ENCODE data around the gene ISYNA1.

The ISYNA1 gene

GRCh38 chr19:18460900-18461299 lies 23.0 kb upstream of the ISYNA1 start:
- TF ChIP-seq CTCF (IDR thresholded peaks at IDR 0.05; ENCODE audit: low read depth, low read length) = no peak
- in situ Hi-C loops (cut with HindIII; ENCODE audit: low sequenced_read_pairs) = no loop called here
- no peak overlapping the region for H3K4me3 ChIP-seq (ENCODE audit: low read depth, low read length)
- no peak for DNase-seq (ENCODE audit: low read depth, low spot score)

DNA sequence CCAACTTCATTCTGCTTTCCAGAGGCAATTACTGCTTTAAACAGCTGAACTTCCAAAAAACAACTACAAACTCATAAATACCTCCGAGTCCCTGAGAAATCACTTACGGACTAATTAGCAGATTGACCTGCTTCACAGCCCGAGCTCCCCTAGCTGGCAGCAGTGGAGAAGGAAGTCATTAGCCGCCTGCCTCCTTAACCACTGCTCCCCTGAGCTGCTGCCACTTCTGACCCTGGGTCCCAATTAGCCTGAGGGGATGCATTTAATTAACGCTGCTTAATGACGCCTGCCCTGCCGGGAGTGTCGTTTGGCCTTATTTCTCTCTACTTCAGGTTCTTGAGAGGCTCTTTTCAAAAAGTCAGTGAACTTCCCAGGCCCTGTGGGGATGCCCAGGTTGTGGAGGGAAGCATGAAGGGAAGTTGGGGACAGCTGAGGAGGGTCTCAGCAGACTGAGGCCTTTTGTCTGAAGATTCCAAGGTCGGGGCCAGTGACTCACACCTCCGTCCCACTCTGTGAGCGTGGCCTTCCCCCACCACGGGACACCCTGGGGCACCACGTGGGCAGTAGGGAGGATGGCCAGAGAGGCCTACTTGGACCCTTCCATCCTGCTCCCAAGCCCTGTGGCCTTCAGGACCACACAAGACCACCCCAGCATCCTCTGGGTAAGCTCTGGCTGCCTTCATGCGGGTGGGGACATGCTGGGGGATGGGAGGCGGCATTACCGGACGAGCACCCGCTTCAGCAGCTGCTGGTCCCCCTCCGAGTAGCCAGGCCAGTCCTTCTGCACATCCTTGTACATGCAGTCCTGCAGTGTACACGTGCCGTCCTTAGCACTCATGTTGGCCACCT lies 19.8 kb upstream of the ISYNA1 start:
- no peak overlapping the region for H3K4me3 ChIP-seq (ENCODE audit: low read depth, low read length)

DNA sequence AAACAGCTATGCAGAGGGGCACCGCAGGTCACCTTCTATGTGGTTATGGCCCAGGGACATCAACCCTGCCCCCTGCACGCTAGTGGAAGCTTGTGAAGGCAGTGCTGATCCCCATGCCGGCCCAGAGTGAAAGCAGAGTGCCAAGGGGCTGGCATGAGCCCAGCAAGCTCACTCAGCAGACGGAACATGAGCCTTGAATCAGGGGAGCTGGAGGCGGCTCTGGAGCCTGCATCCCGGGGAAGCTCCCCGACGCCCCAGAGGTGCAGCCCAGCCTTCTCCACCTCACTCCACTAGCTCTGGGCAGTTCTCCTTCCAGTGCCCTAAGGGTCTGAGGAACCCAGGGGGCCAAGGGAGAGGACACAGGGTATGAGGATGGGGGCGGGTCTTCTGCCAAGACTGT lies 19.0 kb upstream of the ISYNA1 start:
- in situ Hi-C loops (cut with HindIII; ENCODE audit: low sequenced_read_pairs) = no loop called here
- H3K4me3 ChIP-seq (ENCODE audit: low read depth, low read length) = no peak overlapping the region
- DNase-seq (ENCODE audit: low read depth, low spot score) = no peak
- no peak for TF ChIP-seq CTCF (IDR thresholded peaks at IDR 0.05; ENCODE audit: low read depth, low read length)

More for the DNA sequence above, 19.8 kb upstream of the ISYNA1 start:
- no peak for DNase-seq (ENCODE audit: low read depth, low spot score)
- TF ChIP-seq CTCF (IDR thresholded peaks at IDR 0.05; ENCODE audit: low read depth, low read length) = no peak
- in situ Hi-C loops (cut with HindIII; ENCODE audit: low sequenced_read_pairs) = no loop called here

DNA sequence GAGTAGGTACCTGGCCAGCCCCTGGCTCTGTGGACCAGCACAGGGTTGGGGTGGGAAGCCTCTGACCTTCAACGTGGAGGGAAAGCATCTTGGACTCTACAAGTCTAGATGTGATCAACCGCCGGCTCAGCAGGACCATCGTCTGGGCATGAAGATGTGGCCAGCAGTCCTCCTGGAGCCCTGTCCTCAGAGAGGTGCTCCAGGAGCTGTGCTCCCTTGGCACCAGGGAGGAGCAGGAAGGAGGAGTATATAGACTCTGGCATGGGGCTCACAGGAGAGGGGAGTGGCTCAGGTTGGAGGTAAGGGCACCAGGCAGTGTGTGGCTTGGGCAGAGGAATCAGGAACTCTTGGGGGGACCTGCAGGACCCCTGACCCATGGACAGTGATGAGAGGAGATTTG lies 18.3 kb upstream of the ISYNA1 start:
- DNase-seq (ENCODE audit: low read depth, low spot score) = no peak
- TF ChIP-seq CTCF (IDR thresholded peaks at IDR 0.05; ENCODE audit: low read depth, low read length) = no peak
- in situ Hi-C loops (cut with HindIII; ENCODE audit: low sequenced_read_pairs) = no loop called here
- H3K4me3 ChIP-seq (ENCODE audit: low read depth, low read length) = no peak overlapping the region

GRCh38 chr19:18453269-18454024 lies 15.5 kb upstream of the ISYNA1 start:
- in situ Hi-C loops (cut with HindIII; ENCODE audit: low sequenced_read_pairs) = no loop called here
- DNase-seq (ENCODE audit: low read depth, low spot score) = no peak
- TF ChIP-seq CTCF (IDR thresholded peaks at IDR 0.05; ENCODE audit: low read depth, low read length) = no peak
- no peak overlapping the region for H3K4me3 ChIP-seq (ENCODE audit: low read depth, low read length)

GRCh38 chr19:18452386-18452785 lies 14.5 kb upstream of the ISYNA1 start:
- DNase-seq (ENCODE audit: low read depth, low spot score) = no peak
- in situ Hi-C loops (cut with HindIII; ENCODE audit: low sequenced_read_pairs) = no loop called here
- no peak overlapping the region for H3K4me3 ChIP-seq (ENCODE audit: low read depth, low read length)

More at GRCh38 chr19:18452386-18452785, 14.5 kb upstream of the ISYNA1 start:
- TF ChIP-seq CTCF (IDR thresholded peaks at IDR 0.05; ENCODE audit: low read depth, low read length) = no peak

All from astrocyte of the spinal cord (primary cell).